Activated CD4-positive, alpha-beta T cell treated with anti-CD3 and anti-CD28 coated beads, Interleukin-2, amount 50 U/mL, for 16 hours (primary cell): ENCODE measurements around the gene COPS8.

Experiments used
- DNase-seq: peaks from one replicate; pipeline ENCODE4 v3.0.0-alpha.2; 2020

COPS8 gene

GRCh38 chr2:237085248-237086221 is at the start of gene COPS8:
TSS of gene COPS8 (plus strand) at chr2:237085889. CDS start at chr2:237085965, 76 bp downstream.
- peak; percentile 93 for DNase-seq

DNA sequence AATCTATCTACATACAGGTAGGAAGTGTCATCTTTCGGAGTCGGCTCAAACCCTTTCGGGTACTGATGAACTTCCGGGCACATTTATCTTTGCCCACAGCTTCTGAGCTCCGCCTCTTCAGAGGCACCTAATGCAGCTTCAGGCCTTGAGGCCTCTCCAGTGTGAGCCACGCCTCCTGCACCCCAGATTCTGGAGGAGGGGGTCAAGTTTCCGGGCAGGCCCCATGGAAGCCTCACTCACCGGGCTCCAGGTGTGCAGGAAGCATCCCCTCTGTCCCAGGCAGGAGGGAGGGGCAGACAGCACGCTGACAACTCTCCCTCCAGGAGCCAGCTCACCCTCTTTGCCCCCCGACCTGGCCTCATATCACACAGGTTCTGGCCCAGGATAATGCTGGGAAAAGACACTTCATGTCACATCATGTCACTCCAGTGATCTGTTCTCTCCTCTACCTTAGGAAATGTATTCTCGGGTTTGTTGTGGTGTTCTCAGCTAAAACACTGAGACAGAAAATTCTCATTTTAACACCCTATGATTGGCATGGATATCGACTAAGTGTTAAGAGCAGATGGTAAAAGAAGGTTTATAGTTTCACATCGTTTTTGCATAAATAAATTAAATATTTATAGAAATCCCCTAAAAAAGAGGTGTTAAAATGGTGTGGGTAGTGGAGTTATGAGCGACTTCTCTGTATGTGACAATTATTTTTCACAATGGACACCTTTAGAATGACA is 46.2 kb upstream of the COPS8 start:
- DNase-seq: no peak

GRCh38 chr2:237041231-237041630 is 44.5 kb upstream of the COPS8 start:
- no peak for DNase-seq

DNA sequence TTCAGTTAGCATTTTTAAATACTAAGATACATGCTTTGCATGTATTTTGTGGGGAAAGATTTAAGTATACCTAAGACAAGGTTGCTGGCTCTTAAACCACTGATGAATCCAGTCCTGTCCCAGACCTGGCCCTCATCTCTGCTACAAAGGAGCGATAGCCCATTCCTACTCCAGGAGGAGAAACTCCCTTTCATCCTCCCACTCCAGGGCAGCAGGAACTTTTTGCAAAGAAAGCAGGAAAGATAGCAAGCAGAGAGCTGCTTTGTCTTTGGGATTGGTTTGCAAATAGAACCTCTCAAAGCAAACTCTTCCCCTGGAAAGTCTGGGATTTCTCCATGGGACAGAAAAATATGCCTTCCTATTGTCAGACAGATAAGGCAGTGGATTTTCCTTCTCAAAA is 43.6 kb upstream of the COPS8 start:
- no peak for DNase-seq

DNA sequence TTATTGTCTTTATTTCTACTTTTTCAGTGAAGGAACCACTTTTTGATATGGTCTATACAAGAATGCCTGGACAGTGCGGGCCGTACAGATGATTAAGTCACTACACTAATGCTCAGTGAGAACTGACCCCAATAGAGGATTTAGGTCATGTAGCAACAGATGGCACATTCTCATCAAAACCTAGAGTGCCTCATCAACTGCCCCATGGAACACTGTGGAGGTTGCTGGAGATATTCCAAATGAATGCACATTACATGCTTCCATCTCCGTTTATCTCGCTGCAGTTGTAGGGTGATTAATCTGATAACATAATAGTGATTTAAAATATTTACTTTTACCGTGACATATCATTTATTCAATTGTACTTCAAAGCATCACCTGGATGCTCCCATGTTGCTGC is 41.8 kb upstream of the COPS8 start:
- no peak for DNase-seq

GRCh38 chr2:237044281-237044680 is 41.4 kb upstream of the COPS8 start:
- no peak for DNase-seq

DNA sequence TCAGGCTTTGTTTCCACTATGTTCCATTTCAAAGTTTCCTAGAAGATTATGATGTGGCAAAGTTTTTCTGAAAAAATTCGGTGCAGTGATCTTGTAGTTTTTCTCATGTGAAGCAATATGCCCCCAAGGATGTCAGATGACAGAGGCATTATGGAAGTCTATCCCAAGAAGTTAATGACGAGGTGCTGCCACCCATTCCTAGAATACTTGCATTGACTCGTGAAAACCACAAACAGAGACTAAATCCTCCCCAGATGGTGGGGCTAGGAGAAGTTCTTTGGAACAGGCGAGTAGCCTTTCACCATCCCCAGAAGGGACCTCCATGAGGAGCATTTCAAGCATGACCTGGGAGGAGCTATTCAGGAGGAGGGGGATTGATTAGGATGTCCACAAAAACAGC is 40.2 kb upstream of the COPS8 start:
- no peak for DNase-seq

DNA sequence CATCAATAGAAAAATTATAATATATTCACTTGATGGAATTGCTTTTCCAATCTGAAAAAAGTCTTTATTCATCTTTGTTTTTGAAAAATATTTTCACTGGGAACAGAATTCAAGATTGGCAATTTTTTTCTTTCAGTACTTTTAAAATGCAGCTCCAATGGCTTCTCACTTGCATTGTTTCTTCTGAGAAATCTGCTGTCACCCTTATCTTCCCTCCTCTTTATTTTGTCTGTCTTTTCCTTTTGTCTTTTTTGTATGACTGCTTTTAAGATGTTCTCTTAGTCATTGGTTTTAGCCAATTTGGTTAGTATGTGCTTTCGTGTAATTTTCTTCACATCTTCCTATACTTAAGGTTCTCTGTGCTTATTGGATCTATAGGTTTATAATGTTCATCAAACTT is 37.1 kb upstream of the COPS8 start:
- no peak for DNase-seq

DNA sequence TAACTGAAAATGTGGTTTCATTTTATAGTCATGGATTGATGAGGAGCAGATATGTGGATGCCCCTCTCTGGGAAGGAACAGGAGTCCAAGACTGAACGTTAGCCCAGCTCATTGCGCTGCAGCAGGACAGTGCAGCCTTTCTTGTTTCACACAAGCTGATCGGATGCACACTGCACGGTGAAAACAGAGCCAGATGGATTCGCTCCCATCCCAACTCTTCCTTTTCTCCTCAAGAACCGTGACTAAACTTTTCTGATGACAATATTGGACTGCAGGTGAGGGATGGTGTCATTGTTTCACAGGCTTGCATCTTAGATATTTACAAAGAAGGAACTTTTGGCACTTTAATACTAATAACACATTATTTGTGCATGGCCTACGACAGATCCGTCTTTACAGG is 33.8 kb upstream of the COPS8 start:
- DNase-seq: no peak

GRCh38 chr2:237053066-237053465 is 32.6 kb upstream of the COPS8 start:
- DNase-seq: no peak

- no peak for DNase-seq
Measured at GRCh38 chr2:237055386-237056100, 30.1 kb upstream of the COPS8 start.

DNA sequence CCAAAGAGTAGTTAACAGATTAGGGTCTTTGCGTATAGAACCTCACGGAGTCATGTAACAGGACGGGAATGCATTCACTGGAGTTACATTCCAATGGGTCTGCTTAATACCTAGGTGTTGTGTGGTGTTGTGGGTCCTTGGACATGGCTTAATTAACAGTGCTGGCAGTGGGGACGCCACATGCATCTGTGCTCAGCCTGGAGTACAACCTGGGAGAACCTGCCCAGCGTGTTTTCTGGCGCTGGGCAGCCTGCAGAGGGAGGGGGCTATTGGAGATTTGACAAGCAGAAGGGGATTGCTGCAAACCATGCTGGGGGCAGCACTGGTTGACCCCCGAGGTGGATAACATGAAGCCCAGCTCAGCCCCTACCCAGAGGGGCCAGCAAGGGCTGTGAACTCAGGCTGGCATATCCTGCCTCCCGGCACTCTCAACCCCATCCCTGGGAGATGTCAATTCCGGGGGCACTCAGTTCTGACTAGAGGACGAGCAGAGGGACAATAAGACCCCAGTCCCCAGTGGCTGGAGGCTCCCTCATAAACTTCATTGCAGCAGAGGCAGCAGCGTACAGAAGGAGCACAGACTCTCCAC is 29.3 kb upstream of the COPS8 start:
- no peak for DNase-seq

GRCh38 chr2:237057107-237057506 is 28.6 kb upstream of the COPS8 start:
- no peak for DNase-seq

DNA sequence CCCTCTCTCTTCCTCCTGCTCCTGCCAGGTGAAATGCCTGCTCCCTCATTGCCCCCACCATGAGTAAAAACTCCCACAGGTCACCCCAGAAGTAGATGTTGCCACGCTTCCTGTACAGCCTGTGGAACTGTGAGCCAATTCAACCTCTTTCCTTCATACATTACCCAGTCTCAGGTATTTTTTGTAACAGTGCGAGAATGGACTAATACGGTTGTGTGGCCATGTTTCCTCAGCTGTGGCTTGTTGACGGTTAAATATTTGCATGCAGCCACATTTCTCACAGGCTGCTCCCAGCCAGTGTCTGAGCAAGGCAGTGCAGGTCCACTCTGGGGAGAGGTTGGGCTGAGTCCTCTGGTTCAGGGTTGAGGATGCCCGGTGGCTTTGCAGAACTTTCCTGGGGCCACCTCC is 27.8 kb upstream of the COPS8 start:
- DNase-seq: no peak

DNA sequence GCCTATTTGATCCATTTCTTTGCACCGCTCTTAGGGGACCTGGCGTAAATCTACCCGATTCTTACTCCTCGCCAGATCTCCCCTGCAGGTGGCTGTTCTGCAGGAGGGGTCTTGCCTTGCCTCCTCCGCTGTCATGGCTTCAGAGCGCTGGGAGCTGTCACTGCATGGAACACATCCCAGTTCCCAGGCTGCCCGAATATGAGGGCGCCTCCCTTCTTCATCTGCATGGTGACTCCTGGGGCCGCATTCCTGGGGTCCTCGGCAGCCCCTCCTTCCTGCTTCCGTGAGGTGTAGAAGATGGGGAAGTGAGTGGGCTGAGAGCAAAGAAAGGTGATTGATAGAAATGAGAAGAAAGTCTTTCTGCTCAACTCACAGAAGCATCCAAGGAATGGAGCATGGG is 27.3 kb upstream of the COPS8 start:
- DNase-seq: no peak

DNA sequence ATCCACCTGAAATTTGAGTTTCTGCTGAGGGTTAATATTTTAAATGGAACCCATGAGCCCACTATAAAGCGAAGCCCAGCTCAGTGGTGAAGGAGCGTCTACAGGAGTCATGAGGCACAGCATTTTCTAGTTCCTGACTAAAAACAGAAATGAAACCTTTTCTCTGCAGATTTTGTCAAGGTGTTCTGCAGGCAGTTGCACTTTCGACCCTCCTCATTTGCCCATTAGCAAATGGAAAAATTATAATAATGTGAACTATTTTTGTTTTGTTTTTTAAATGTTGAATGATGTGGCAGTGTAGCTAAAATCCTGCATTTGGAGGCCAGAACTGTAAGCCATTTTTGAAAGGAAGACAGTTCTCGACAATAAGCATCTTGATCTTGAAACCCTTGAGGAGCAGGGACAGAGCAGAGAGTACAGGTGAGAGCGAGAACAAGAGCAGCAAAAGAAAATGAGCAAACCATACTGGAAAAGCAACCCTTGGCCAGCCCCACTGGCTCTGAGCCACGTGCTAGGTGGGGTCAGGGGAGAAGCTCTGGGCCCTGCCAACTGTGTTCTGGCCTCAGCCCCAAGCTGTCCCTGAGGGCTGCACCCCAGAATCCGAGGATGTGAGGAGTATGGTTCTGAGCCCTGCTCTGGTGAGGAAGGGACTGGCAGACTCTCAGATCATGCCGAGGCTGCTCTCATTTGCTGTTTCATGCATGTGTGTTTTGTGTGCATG is 26.4 kb upstream of the COPS8 start:
- peak; percentile 60 for DNase-seq

DNA sequence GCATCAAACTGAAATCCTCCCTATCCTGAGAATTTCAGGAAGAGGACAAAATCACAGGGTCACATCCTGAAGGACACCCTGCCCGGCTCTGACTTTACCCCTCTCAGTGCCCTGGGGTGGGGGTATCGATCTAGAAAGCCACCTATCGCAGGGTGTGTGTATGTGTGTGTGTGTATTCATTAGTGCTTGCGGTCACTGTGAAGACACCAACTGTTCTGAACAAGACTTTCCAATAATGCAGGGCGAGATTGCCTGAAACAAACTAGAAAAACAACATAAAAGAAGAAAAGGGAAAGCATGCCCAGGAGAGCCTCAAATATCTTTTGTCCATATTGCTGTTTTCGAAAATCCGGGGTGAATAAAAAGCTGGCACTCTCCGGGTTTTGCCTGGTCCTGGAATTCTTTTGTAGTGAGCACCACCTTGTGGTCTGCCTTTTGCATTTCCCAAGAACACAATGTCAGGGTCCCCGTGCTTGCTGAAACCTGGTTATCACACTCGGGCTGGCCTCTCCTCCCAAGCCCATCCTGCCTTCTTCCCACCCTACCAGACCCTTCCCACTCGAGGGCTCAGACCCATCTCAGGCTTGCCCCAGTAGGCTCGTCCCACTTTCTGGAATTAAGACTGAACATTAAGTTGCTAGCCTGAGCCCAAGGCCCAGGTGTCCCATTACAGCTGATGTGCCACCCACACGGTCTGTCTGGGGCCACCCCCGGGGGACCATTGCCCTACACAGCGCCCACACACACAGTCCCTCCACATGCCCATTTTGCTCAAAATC is 25.0 kb upstream of the COPS8 start:
- peak; percentile 12 for DNase-seq

DNA sequence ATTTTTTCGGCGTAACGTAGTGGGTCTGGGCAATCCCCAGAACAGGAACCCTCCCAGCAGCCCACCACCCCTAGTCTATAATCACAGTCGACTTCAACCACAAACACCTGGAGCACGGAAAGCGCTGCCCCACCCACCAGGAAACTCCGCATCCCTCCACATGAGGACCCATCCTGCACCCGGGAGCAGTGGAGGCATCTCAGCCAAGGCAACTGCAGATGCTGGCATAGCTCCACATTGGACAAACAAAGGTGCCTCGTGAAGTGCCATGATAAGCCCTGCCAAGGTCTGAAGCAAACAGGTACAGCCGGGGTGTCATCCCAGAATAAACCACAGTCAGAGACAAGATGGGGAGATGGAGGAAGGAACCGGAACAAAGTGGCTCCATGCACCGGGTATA is 24.3 kb upstream of the COPS8 start:
- DNase-seq: no peak

DNA sequence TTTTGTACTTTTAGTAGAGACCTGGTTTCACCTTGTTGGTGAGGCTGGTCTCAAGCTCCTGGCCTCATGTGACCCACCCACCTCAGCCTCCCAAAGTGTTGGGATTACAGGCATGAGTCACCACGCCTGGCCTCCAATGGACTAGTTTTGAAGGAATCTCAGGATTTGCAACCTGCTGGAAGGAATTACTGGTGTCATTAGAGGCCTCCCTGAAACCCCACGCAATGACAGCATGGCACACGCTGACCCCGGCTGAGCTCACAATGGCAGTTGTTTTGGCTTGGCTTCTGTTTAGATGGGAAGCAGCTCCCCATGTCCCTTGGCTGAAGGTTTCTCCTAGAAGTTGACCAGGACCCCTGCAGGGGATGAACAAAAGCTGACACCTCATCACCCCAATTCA is 23.1 kb upstream of the COPS8 start:
- DNase-seq: no peak

GRCh38 chr2:237064203-237065070 is 21.3 kb upstream of the COPS8 start:
- no peak for DNase-seq

- DNase-seq: no peak
Measured at GRCh38 chr2:237065071-237065377, 20.7 kb upstream of the COPS8 start.
